H1 (cell line): Measurements from ENCODE around the gene GIMD1. TPM values are rescaled to one million over a fixed set of nuclear protein-coding genes. Genes with fewer than 3 reads are reported as not detected.

Source experiments
- CTCF ChIA-PET: fragments of 300-600 bp; sonication (Branson Sonifier 250); formaldehyde crosslinking; loops from one replicate; lab custom pipeline; 2021; ENCODE audit not compliant: partially characterized antibody; lab: Charles Lee
- POLR2A ChIA-PET: fragments of 300-600 bp; sonication (Branson Sonifier 250); formaldehyde crosslinking; loops from one replicate; lab custom pipeline; 2021; ENCODE audit warnings: inconsistent platforms; ENCODE audit not compliant: partially characterized antibody; lab: Charles Lee
- DNase-seq, 2 experiments: peaks; one replicate each; pipeline versions ENCODE4 v3.0.0 to v3.0.0-alpha.2; 2010 to 2022; ENCODE audit warnings: low spot score in 2 of 2, low read depth in 1 of 2, mixed read lengths in 1 of 2
- FAIRE-seq: peaks from 2 replicates; lab custom pipeline; 2011; peaks lifted over from hg19 to GRCh38; lab: Jason Lieb, UNC
- H2AFZ ChIP-seq: 2 replicates; pipeline ENCODE4 v1.8.1; 2012; ENCODE audit warnings: low read length, inconsistent platforms
- H2AK5ac ChIP-seq: 2 replicates; pipeline ENCODE4 v1.6.1; 2013; ENCODE audit warnings: low read depth, low read length
- H2BK120ac ChIP-seq: replicated peaks from 2 replicates; pipeline ENCODE3; 2013; ENCODE audit warnings: low read depth, low read length, inconsistent platforms
- H2BK12ac ChIP-seq: 2 replicates; pipeline ENCODE4 v1.6.1; 2013; ENCODE audit warnings: low read depth, low read length
- H2BK15ac ChIP-seq: 2 replicates; pipeline ENCODE4 v1.6.1; 2013; ENCODE audit warnings: low read length
- H2BK20ac ChIP-seq: 2 replicates; pipeline ENCODE4 v1.6.1; 2013; ENCODE audit warnings: low read length
- H2BK5ac ChIP-seq: 2 replicates; pipeline ENCODE4 v1.6.1; 2013; ENCODE audit warnings: low read depth, low read length
- H3K14ac ChIP-seq: 2 replicates; pipeline ENCODE4 v1.6.1; 2013; ENCODE audit warnings: inconsistent platforms; ENCODE audit not compliant: insufficient read length
- H3K18ac ChIP-seq: 2 replicates; pipeline ENCODE4 v1.6.1; 2013; ENCODE audit warnings: low read length; ENCODE audit errors: extremely low read depth
- H3K23ac ChIP-seq: 2 replicates; pipeline ENCODE4 v1.6.1; 2013; ENCODE audit warnings: inconsistent platforms; ENCODE audit not compliant: insufficient read length
- H3K23me2 ChIP-seq: 2 replicates; pipeline ENCODE4 v1.6.1; 2013; ENCODE audit warnings: low read depth, low read length
- H3K27ac ChIP-seq: 2 replicates; pipeline ENCODE4 v1.6.1; 2011; ENCODE audit warnings: low read depth, low read length, inconsistent platforms
- H3K27me3 ChIP-seq, 4 experiments: replicated peaks in 1 of 4; 1 replicate in 1 of 4; 2 replicates in 3 of 4; pipeline versions ENCODE4 v1.6.1 to v1.8.1; 2011 to 2013; ENCODE audit warnings: low read length in 3 of 4, mild to moderate bottlenecking in 3 of 4, inconsistent platforms in 2 of 4, mixed read lengths in 2 of 4, moderate library complexity in 1 of 4; ENCODE audit not compliant: control insufficient read depth in 3 of 4, insufficient read depth in 3 of 4; ENCODE audit errors: extremely low read depth in 1 of 4
- H3K36me3 ChIP-seq, 4 experiments: 2 replicates each; pipeline versions ENCODE4 v1.6.1 to v1.8.1; 2011 to 2013; ENCODE audit warnings: mild to moderate bottlenecking in 4 of 4, low read length in 3 of 4, moderate library complexity in 2 of 4, control low read depth in 1 of 4, inconsistent platforms in 1 of 4; ENCODE audit not compliant: insufficient read depth in 4 of 4, control insufficient read depth in 2 of 4
- H3K4ac ChIP-seq: replicated peaks from 2 replicates; pipeline ENCODE3; 2013; ENCODE audit warnings: low read length, low read depth, mixed read lengths, inconsistent platforms; ENCODE audit not compliant: insufficient read length
- H3K4me1 ChIP-seq, 4 experiments: replicated peaks in 1 of 4; 1 replicate in 1 of 4; 2 replicates in 3 of 4; pipeline versions ENCODE4 v1.6.1 to v1.8.1; 2011 to 2013; ENCODE audit warnings: low read length in 3 of 4, inconsistent platforms in 2 of 4, mixed read lengths in 1 of 4; ENCODE audit not compliant: insufficient read depth in 4 of 4, control insufficient read depth in 3 of 4
- H3K4me2 ChIP-seq, 2 experiments: 2 replicates each; pipeline versions ENCODE4 v1.6.1 to v1.8.1; 2011 to 2013; ENCODE audit warnings: low read depth in 2 of 2, low read length in 2 of 2, control low read depth in 1 of 2, inconsistent platforms in 1 of 2, mild to moderate bottlenecking in 1 of 2; ENCODE audit not compliant: insufficient read depth in 1 of 2
- H3K4me3 ChIP-seq, 4 experiments: fragments of 200-600, 300-600 bp in 1 of 4; sonication (generic), shearing (Covaris generic), sonication (Bioruptor Twin) in 1 of 4; 2 replicates each; pipeline versions ENCODE4 v1.5.1 to v1.8.1; 2011 to 2016; ENCODE audit warnings: low read length in 4 of 4, low read depth in 3 of 4, control low read depth in 2 of 4, inconsistent platforms in 2 of 4, mild to moderate bottlenecking in 2 of 4, mixed read lengths in 1 of 4, moderate library complexity in 1 of 4; ENCODE audit not compliant: insufficient read depth in 2 of 4; ENCODE audit errors: extremely low read depth in 1 of 4
- H3K56ac ChIP-seq: replicated peaks from 2 replicates; pipeline ENCODE3; 2013; ENCODE audit warnings: low read depth, mild to moderate bottlenecking, mixed read lengths, low read length, inconsistent platforms; ENCODE audit not compliant: insufficient read length
- H3K79me1 ChIP-seq: 2 replicates; pipeline ENCODE4 v1.6.1; 2013; ENCODE audit warnings: low read depth, low read length, control low read depth
- H3K79me2 ChIP-seq, 2 experiments: 2 replicates each; pipeline versions ENCODE4 v1.6.1 to v1.8.1; 2012 to 2013; ENCODE audit warnings: low read length in 2 of 2, mild to moderate bottlenecking in 2 of 2, inconsistent platforms in 1 of 2; ENCODE audit not compliant: insufficient read depth in 2 of 2, control insufficient read depth in 1 of 2
- H3K9ac ChIP-seq, 4 experiments: replicated peaks in 1 of 4; 1 replicate in 1 of 4; 2 replicates in 3 of 4; pipeline versions ENCODE4 v1.6.1 to v1.8.1; 2011 to 2013; ENCODE audit warnings: low read depth in 3 of 4, low read length in 3 of 4, control low read depth in 2 of 4, mild to moderate bottlenecking in 2 of 4, moderate library complexity in 2 of 4, inconsistent platforms in 1 of 4; ENCODE audit errors: extremely low read depth in 1 of 4
- H3K9me3 ChIP-seq, 2 experiments: 2 replicates each; pipeline versions ENCODE4 v1.6.1 to v1.8.1; 2012 to 2013; ENCODE audit warnings: mild to moderate bottlenecking in 2 of 2, moderate library complexity in 2 of 2, control low read depth in 1 of 2, inconsistent platforms in 1 of 2, low read depth in 1 of 2, low read length in 1 of 2, mixed read lengths in 1 of 2; ENCODE audit not compliant: insufficient read depth in 2 of 2
- H4K20me1 ChIP-seq, 2 experiments: replicated peaks in 1 of 2; 2 replicates each; pipeline versions ENCODE3 to v1.8.1; 2011 to 2013; ENCODE audit warnings: inconsistent platforms in 2 of 2, low read length in 2 of 2, mild to moderate bottlenecking in 1 of 2; ENCODE audit not compliant: insufficient read depth in 2 of 2, control insufficient read depth in 1 of 2
- H4K5ac ChIP-seq: 2 replicates; pipeline ENCODE4 v1.6.1; 2013; ENCODE audit warnings: low read length, low read depth, mixed read lengths, inconsistent platforms; ENCODE audit not compliant: insufficient read length
- H4K8ac ChIP-seq: 2 replicates; pipeline ENCODE4 v1.8.0; 2013; ENCODE audit warnings: mild to moderate bottlenecking, moderate library complexity, low read length, inconsistent platforms; ENCODE audit not compliant: insufficient read depth; ENCODE audit errors: extremely low read depth
- H4K91ac ChIP-seq: replicated peaks from 2 replicates; pipeline ENCODE3; 2013; ENCODE audit warnings: low read length, mixed read lengths, inconsistent platforms; ENCODE audit not compliant: insufficient read length
- CREB1 ChIP-seq: IDR thresholded peaks from 2 replicates; pipeline ENCODE4 v1.6.1; 2012; ENCODE audit warnings: inconsistent platforms
- POLR2AphosphoS5 ChIP-seq: IDR thresholded peaks from 2 replicates; pipeline ENCODE4 v1.6.1; 2011; ENCODE audit warnings: low read depth, low read length
- SUZ12 ChIP-seq: fragments of 200-600 bp; sonication (generic); IDR thresholded peaks from 2 replicates; pipeline ENCODE4 v1.6.1; 2012; ENCODE audit warnings: mild to moderate bottlenecking, inconsistent platforms, low read length, moderate library complexity, mixed read lengths
- YY1 ChIP-seq: IDR thresholded peaks from 2 replicates; pipeline ENCODE4 v1.6.1; 2011; ENCODE audit warnings: low read depth, mild to moderate bottlenecking, low read length
- WGBS, 2 experiments: shearing (Covaris generic) in 1 of 2; methylation state at CpG; one replicate each; pipeline versions ENCODE4 v1.1.6 to v1.1.7; 2013 to 2015; ENCODE audit warnings: low lambda C conversion rate in 2 of 2, mixed read lengths in 2 of 2, inconsistent platforms in 1 of 2, low coverage in 1 of 2, missing lambda C conversion rate in 1 of 2; ENCODE audit not compliant: insufficient replicate concordance in 2 of 2, insufficient coverage in 1 of 2, insufficient read length in 1 of 2; ENCODE audit errors: extremely low coverage in 1 of 2, missing lambda C conversion rate in 1 of 2; 5-methylcytosine and 5-hydroxymethylcytosine counted together
- polyA plus RNA-seq, 7 experiments: library from polyadenylated mRNA; depleted of rRNA in 3 of 7; stranded (reverse) in 5 of 7; unstranded in 2 of 7; fragments of >200 nt in 5 of 7; fragments of 200-250 nt in 2 of 7; gene quantifications; 1 replicate in 5 of 7; 2 replicates in 1 of 7; 4 replicates in 1 of 7; pipeline versions ENCODE4 v1.2.1 to v1.2.3, GENCODE V29; 2011 to 2013; ENCODE audit warnings: missing spikeins in 2 of 7, mixed read lengths in 2 of 7
- total RNA-seq: library from RNA; stranded (reverse); fragmentation: NEBNext Ultra II Directional; extraction: Animal tissue kit (Norgen Biotek cat#: 25700); gene quantifications from 2 replicates; pipeline ENCODE4 v1.2.1, GENCODE V29; 2021

Gene GIMD1
- total and polyA plus RNA-seq, 2 of the 8 experiments (the other 6 are each of a cell fraction or from before 2014, with no cell fraction given): not detected

- no peaks in the 10 kb centered on the region for H3K4me1 ChIP-seq
- ChIA-PET POLR2A (no interaction called here), CTCF (interaction anchor here (1.0 to 1.2 kb wide), 4 partner anchors 9 to 120 kb away, joined by 3 read pairs; no protein-coding TSS in a partner anchor)
- no peak overlapping the region for H3K4me3 ChIP-seq
- no peak overlapping the region for H2BK120ac ChIP-seq
- H4K20me1 ChIP-seq: no peaks in the 10 kb centered on the region
- no peak overlapping the region for H3K18ac ChIP-seq
- H3K23ac ChIP-seq: no peak overlapping the region
- no peaks in the 10 kb centered on the region for H3K79me2 ChIP-seq
- H3K79me1 ChIP-seq: no peaks in the 10 kb centered on the region
- DNase-seq: no peak
- H2BK20ac ChIP-seq: no peak overlapping the region
- H2BK15ac ChIP-seq: no peak overlapping the region
- H3K4me2 ChIP-seq: no peak overlapping the region
- H3K23me2 ChIP-seq: no peaks in the 10 kb centered on the region
- no peak overlapping the region for H2AFZ ChIP-seq
- no peak overlapping the region for H3K56ac ChIP-seq
- H2BK5ac ChIP-seq: no peak overlapping the region
- no peaks in the 10 kb centered on the region for H3K9me3 ChIP-seq
- H3K36me3 ChIP-seq: no peaks in the 10 kb centered on the region
- no peak overlapping the region for H4K8ac ChIP-seq
- no peak overlapping the region for H3K4ac ChIP-seq
- H3K27me3 ChIP-seq: no peaks in the 10 kb centered on the region
- H4K91ac ChIP-seq: no peak overlapping the region
- H3K9ac ChIP-seq: no peak overlapping the region
- WGBS, 2 experiments: 97% methylated on average over 3 of the region's 3 CpGs; no CpG with 5 or more reads in 1 of the 2 experiments
- no peak for FAIRE-seq
- no peak overlapping the region for H2AK5ac ChIP-seq
- no peak overlapping the region for H4K5ac ChIP-seq
- H2BK12ac ChIP-seq: no peak overlapping the region
- no peak overlapping the region for H3K14ac ChIP-seq
- no peak overlapping the region for H3K27ac ChIP-seq
- TF ChIP-seq YY1: no peak
- no peak for TF ChIP-seq POLR2AphosphoS5
- TF ChIP-seq CREB1: no peak
- TF ChIP-seq SUZ12: no peak
Measured at GRCh38 chr4:106384878-106385277, 16.3 kb upstream of the GIMD1 start.
